HG02852 (cell line): ENCODE measurements around the gene ARHGEF17.

Experiments
- ATAC-seq: cut with Tn5 transposase; IDR thresholded peaks from one replicate; pipeline ENCODE4 v1.9.1; 2021; ENCODE audit warnings: mild to moderate bottlenecking, moderate library complexity; ENCODE audit not compliant: unreplicated experiment

Gene ARHGEF17

DNA sequence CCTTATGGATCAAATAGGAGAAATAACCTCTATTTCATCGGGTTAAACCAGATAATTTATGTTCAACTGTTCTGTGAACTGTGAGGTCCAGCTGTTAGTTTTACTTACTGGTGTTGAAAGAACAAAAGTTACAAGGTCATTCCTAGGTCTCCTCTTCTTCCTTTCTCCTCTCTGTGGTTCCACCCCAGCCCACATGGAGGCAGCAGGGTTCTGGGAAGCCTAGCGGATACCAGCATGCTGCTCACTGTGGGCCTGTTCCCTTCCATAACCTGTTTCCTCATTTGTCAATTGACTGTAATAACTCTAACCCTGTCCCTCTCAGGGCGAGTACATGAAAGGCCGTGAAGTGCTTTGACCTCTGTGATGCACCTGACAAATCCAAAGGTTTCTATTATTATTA is 96.0 kb downstream of the ARHGEF17 start:
- ATAC-seq, result no peak

DNA sequence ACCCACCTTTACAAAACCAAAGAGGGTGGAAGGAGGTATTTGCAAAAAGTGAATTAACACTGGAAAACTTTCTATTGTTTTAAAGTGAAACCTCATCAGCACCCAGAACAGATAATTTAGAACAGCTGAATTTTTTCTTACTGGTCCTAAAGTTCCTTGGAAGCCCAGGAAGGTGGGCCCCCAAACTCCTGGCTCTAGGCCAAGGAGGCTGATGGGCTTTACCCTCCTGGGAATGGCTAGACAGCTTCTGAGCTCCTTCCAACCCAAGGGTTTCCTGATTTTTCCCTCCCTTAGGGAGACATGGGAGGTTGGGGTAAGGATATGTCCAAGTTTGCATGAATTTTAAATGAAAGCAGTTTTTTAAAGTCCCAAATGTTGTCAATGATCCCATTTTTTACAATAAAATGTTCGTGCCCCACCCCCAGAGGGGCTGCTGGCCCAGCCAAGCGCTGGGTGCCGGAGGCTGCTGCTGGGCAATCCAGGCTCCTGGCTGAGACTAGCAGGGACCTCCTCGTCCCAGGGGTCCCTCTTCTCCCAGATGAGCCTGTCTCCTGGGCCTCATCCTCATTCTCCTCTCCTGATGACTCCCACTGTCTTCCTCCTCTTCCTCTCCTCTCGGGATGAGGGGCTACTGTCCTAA is 96.5 kb downstream of the ARHGEF17 start:
- no peak for ATAC-seq

DNA sequence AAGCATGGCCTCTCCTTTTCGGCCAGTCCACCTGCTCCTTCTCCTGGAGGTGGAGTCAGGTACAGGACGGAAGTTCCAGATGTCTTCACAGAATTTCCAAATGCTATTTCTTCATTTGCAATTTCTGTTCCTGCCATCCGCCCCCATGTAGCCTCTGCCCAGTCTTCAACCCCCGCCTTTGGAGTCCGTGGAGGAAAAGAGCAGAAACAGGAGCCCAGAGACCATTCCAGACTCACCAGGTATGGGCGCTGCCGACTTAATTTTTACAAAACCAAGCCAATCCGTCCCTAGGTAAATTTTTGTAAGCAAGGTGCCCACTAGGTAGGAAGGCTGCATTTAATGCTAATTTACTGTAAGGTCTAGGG is 97.1 kb downstream of the ARHGEF17 start:
- no peak for ATAC-seq

DNA sequence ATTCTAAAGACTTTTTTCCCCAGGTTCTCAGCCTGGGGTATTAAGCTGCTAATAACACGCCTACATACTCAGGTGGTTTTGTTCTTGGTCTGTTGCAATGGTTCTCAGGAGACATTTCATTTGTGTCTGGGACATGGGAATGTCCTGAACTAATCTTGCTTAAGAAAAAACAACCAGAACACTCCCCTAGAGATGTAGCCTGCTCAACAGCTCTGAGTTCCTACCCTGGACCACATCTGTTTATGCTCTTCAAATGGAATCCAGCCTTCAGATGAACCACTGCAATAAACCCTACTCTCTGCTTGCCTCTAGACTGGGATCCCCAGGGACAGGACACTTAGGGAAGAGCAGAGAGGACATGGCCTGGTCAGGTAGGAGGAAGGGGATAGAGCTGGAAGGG is 98.1 kb downstream of the ARHGEF17 start:
- no peak for ATAC-seq

DNA sequence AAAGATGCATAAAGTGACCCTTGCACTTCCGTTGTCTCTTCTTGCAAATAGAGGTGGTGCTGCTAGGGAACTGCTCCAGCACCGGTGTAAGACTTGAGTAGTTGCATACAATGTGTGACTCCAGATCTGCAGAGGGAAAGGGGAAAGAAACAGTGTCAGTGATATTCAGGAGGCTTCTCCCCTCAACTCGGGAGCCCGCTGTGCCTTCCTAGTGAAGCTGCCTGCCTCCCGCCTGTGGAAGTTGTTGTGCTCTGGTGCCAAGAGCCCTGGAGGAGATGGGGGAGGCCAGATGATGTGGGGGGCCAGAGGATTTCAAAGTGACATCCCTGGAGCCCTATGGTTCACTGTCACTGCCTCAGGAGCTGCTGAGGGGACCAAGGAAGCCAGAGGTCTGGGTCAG is 98.5 kb downstream of the ARHGEF17 start:
- ATAC-seq, result no peak

DNA sequence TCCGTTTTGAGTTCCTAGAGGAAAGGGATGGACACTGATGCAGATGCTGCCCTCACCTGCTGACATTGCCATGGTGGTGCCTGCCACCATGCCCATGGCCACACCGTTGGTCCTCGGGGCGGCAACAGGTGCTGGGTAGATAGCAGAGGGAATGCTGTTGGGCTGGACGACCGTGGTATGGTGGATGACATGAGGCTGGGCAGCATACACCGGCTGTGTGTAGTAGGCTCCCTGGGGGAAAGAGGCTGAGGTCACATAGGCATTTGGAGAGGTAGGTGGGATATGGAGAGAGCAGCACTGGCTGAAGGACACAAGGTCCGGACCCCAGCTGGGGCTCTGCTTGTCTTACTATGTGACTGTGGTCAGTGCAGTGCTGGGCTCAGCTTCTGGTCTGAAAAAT is 101.4 kb downstream of the ARHGEF17 start:
- ATAC-seq, result no peak

DNA sequence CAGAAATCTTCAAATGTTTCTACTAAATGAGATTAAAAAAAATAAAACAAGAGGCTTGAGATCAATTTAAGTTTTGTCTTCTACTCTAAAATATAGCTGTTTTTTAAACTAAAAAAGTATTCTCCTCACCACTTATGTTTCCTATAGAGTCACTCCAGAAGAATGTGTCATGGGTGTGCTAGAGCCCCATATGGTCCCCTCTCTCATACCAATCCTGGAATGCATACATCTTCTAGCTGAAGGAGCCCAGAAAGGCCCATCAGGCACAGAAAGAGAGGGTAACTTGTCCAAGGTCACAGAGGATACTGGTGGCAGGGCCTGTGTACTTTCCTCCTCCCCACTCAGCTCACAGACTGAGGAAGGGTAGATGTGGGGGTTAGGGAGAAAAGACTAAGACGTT is 102.6 kb downstream of the ARHGEF17 start:
- no peak for ATAC-seq

DNA sequence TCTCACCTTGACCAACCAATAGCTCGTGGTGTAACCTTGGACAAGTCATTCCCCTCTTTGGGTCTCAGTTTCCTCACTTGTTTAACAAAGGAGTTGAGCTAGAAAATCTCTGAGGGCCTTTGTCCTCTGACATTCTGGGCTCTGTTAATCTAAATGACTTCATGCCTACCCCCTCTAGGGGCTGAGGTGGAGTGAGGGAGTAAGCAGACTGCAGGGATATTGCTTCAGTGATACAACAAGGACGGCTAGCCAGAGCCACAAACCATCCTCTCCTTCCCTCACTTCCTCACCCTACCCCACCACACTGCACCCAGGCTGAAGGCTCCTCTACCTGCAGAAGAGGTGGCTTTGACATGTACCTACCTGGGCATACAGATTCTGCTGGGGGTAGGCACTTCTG is 103.0 kb downstream of the ARHGEF17 start:
- ATAC-seq, result no peak

DNA sequence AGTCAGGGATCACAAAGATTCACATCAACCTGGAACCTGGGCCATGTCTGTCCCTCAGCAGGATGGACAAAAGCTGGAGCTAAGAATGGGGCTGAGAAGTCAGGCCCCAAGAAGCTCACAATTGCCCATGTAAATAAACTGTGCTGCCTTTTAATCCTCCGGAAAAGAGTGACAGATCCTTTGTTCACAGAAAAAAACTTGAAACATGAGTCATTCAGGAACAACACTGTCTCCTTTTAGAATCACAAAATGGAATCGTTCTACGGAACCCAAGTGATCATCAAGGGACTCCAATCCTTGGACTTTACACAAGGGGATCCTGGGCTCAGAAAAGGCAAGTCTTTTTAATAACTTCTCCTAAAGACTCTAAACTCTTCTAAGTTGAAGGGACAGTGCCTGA is 104.2 kb downstream of the ARHGEF17 start:
- no peak for ATAC-seq

DNA sequence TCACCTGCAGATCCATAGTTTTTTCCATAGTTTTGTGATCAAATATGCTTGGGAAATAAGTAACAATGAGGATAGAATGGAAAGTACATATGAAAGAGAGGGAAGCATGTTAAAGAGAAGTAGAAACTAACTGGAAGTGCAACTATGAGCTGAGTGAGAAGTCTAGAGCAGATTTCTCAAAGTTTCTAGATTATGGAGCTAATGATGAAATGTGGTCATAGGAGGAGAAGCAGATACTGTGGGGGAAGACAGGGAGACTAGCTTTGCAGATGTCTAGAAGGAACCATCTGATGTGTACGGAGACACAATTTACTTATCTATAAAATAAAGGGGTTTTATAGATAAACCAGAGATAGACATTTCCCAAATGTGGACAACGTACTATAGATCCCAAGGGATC is 105.2 kb downstream of the ARHGEF17 start:
- ATAC-seq, result no peak

DNA sequence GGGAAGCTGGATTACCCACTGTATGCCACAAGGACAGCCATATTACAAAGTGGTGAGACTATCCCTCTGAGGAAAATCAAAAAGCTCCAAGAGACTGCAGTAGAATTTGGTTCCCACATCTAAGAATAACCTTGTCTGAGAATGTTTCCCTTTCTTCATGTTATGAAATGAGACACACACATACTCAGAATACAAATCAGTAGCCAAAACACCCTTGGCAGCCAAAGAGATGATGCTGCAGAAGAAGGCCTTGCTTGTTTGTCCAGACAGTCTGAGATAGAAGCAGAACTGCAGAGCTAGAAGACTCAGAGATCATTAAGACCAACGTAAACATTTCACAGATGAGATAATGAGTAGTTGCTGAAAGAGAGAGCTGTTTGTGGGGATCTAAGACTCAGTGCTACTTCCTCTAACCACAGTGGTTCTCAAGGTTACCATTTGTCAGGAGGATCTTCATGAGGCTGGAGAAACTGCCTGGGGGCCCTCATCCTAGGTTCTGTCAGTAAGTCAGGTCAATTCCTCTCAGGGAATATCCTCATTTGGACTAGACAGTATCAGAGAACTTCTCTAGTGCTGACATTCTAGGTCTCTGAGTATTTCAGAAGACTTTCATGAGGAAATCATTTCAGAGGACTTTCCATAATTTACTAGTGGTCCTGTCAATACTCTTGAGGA is 107.0 kb downstream of the ARHGEF17 start:
- ATAC-seq, result no peak

DNA sequence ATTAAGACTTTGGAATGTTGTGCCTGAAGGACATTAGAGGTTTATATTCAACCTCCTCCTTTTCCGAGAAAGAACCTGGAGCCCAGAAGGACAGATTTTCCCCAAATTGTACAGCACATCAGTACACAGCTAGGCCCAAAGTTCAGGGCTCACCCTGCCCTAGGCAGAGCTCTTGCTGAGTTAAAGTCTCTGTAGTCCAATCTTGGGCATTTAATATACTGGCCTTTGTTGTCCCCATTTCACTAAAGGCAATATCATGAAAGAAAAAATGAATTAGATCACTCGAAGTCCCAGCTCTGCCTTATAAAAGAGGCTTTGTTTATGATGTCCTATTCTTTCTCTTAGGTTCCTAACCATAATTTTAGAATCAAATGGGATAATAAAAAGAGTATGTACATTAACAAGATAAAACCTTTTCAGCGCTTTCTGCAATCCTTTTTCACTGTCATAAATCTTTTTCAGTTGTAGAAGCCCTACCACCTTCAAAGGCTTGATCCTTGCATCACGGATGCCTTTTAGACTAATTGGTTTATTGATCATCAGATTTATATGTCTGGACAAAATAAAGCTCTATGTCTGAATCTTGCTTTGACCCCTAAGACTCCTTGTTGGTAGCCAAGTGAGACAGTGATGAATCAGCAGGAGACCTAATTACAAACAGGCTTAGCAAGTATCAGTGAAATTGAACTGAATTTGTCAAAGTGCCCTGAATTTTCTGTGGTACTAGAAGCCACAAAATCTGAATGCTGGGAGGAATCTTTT is 108.0 kb downstream of the ARHGEF17 start:
- ATAC-seq, result no peak

DNA sequence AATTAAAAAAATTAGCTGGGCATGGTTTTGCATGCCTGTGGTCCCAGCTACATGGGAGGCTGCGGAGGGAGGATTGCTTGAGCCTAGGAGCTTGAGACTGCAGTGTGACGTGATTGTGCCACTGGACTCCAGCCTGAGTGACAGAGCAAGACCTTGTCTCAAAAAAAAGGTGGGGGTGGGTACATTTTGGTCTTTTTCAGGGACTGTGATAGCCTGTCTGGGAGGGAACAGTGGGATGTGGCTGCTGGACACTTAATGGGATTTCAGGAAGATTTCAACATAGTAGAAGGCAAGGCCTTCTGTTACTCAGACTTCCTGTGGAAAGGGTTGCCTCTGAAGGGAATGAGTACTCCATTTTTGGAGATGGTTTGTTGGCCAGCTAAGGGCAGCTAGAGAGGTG is 108.7 kb downstream of the ARHGEF17 start:
- no peak for ATAC-seq
